T-cell (primary cell): ENCODE measurements around the gene PLXDC1. TPM values are rescaled to one million over a fixed set of nuclear protein-coding genes. Genes with fewer than 3 reads are reported as not detected.
A peak's percentile ranks its signal among the peaks of the same experiment; 100 is the strongest.
"Not testable (repeated sequence)": the region's sequence is repeated elsewhere in the genome, so short reads cannot be mapped to it uniquely, and the experiment has no call there.

Source experiments
- ATAC-seq, 4 experiments: fragments of 200-7000 bp in 3 of 4; fragments of 150-1000 bp in 1 of 4; cut with Tn5 transposase; replicated peaks in 1 of 4; 1 replicate in 3 of 4; 2 replicates in 1 of 4; pipeline ENCODE4 v1.10.0; 2021; ENCODE audit warnings: moderate library complexity in 3 of 4, mild to moderate bottlenecking in 2 of 4, moderate number of reproducible peaks in 1 of 4
- CTCF ChIA-PET, 2 donors: fragments of 300-600 bp; sonication (Branson Sonifier 250); formaldehyde crosslinking; loops; one replicate each; lab custom pipeline; 2022; ENCODE audit warnings: antibody characterized with exemption in 2 of 2; lab: Charles Lee
- POLR2A ChIA-PET, 2 donors: fragments of 300-600 bp; sonication (Branson Sonifier 250); formaldehyde crosslinking; loops; one replicate each; lab custom pipeline; 2022; ENCODE audit warnings: antibody characterized with exemption in 2 of 2; lab: Charles Lee
- DNase-seq, 35 experiments: peaks; one replicate each; pipeline versions ENCODE4 v3.0.0 to v3.0.0-alpha.2; 2013 to 2023
- H3K27ac ChIP-seq: one replicate; pipeline ENCODE4 v1.5.1; 2013; ENCODE audit warnings: low read length
- H3K27me3 ChIP-seq, 2 experiments: replicated peaks in 1 of 2; 1 replicate in 1 of 2; 2 replicates in 1 of 2; pipeline versions ENCODE4 v1.6.1 to v1.7.0; 2013; ENCODE audit warnings: low read length in 1 of 2, mixed read lengths in 1 of 2; ENCODE audit not compliant: control insufficient read depth in 2 of 2, insufficient read depth in 2 of 2; ENCODE audit errors: extremely low read depth in 1 of 2
- H3K36me3 ChIP-seq, 2 donors: 1 replicate in 1 of 2; 2 replicates in 1 of 2; pipeline versions ENCODE4 v1.6.1 to v1.7.0; 2013; ENCODE audit warnings: low read length in 1 of 2; ENCODE audit not compliant: control insufficient read depth in 2 of 2, insufficient read depth in 1 of 2; ENCODE audit errors: extremely low read depth in 1 of 2
- H3K4me1 ChIP-seq, 2 experiments: 1 replicate in 1 of 2; 2 replicates in 1 of 2; pipeline versions ENCODE4 v1.6.1 to v1.7.0; 2013; ENCODE audit warnings: low read length in 2 of 2, mixed read lengths in 1 of 2; ENCODE audit not compliant: insufficient read depth in 2 of 2, control insufficient read depth in 1 of 2; ENCODE audit errors: extremely low read depth in 1 of 2
- H3K4me3 ChIP-seq, 2 donors: 1 replicate in 1 of 2; 2 replicates in 1 of 2; pipeline versions ENCODE4 v1.5.1 to v1.7.0; 2013; ENCODE audit warnings: mild to moderate bottlenecking in 2 of 2, low read length in 1 of 2, moderate library complexity in 1 of 2; ENCODE audit not compliant: control insufficient read depth in 1 of 2; ENCODE audit errors: extremely low read depth in 1 of 2
- H3K9me3 ChIP-seq: 2 replicates; pipeline ENCODE4 v1.7.0; 2013
- H3K27ac Mint-ChIP-seq, 2 donors: one replicate each; pipeline ENCODE4 v1.8.0; 2020 to 2021; ENCODE audit warnings: mild to moderate bottlenecking in 2 of 2, mixed read lengths in 2 of 2
- H3K27me3 Mint-ChIP-seq, 2 donors: one replicate each; pipeline ENCODE4 v1.8.0; 2021 to 2022; ENCODE audit warnings: mixed read lengths in 2 of 2
- H3K36me3 Mint-ChIP-seq: one replicate; pipeline ENCODE4 v1.8.0; 2021; ENCODE audit warnings: mixed read lengths
- H3K4me1 Mint-ChIP-seq, 3 donors: one replicate each; pipeline ENCODE4 v1.8.0; 2020 to 2022; ENCODE audit warnings: mixed read lengths in 3 of 3, mild to moderate bottlenecking in 1 of 3
- H3K4me3 Mint-ChIP-seq, 3 donors: one replicate each; pipeline ENCODE4 v1.8.0; 2020 to 2022; ENCODE audit warnings: mild to moderate bottlenecking in 3 of 3, mixed read lengths in 3 of 3, moderate library complexity in 3 of 3
- H3K9me3 Mint-ChIP-seq, 3 donors: one replicate each; pipeline ENCODE4 v1.8.0; 2020 to 2022; ENCODE audit warnings: mixed read lengths in 3 of 3
- WGBS: methylation state at CpG from one replicate; pipeline ENCODE4 v1.1.5; 2013; ENCODE audit warnings: missing lambda C conversion rate; ENCODE audit not compliant: insufficient coverage; 5-methylcytosine and 5-hydroxymethylcytosine counted together
- total RNA-seq, 35 experiments: library from RNA in 6 of 35; stranded (reverse) in 6 of 35; fragments of 120-200 nt in 1 of 35; gene quantifications; one replicate each; pipeline versions ENCODE4 v1.2.1 to v1.2.4 and lab custom pipeline; 2013 to 2026

The PLXDC1 gene
- total RNA-seq, 5 donors from 2014 or later (not counting 1 experiment from before 2014, with no cell fraction given), result 6.3 to 74.9 (median 13.9) TPM

DNA sequence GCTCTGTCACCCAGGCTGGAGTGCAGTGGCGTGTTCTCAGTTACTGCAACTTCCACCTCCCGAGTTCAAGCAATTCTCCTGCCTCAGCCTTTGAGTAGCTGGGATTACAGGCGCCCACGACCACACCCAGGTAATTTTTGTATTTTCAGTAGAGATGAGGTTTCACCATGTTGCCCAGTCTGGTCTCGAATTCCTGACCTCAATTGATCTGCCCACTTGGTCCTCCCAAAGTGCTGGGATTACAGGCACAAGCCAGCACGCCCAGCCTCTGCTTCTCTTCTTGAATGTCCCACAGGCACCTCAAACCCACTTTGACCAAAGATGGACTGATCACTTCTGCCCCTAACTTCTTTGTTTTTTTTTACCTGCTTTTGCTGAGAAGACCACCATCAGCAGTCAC is 19.1 kb upstream of the PLXDC1 start:
- CTCF ChIA-PET, result interaction anchor here (0.7 kb wide), 2 partner anchors 10 to 74 kb away, joined by 4 read pairs; no protein-coding TSS in a partner anchor

GRCh38 chr17:39170109-39170508 is 18.7 kb upstream of the PLXDC1 start:
- H3K27me3 Mint-ChIP-seq, result peaks cover 18 to 25% of the 10 kb centered on the region in 2 donors
- POLR2A ChIA-PET, result interaction anchor here (0.5 to 0.7 kb wide), 2 partner anchors 9 to 188 kb away, joined by 10 to 11 read pairs; no protein-coding TSS in a partner anchor
- CTCF ChIA-PET, result interaction anchor here (0.7 kb wide), 3 partner anchors 9 to 104 kb away, joined by 3 to 4 read pairs (median 4); no protein-coding TSS in a partner anchor
- WGBS, result 60% methylated on average over 1 of the region's 4 CpGs
- H3K4me1 Mint-ChIP-seq, result peaks cover 30 to 42% (median 31%) of the 10 kb centered on the region in 3 donors
- Histone ChIP-seq H3K4me3 (no peak overlapping the region), H3K36me3 (peaks cover 0 to under 1% of the 10 kb centered on the region in 2 donors), H3K9me3 (no peaks in the 10 kb centered on the region), H3K4me1 (peaks cover 5 to 52% of the 10 kb centered on the region in 2 experiments), H3K27ac (no peak overlapping the region), H3K27me3 (peaks cover 0 to 28% of the 10 kb centered on the region in 2 experiments)
- ATAC-seq (no peak), DNase-seq (no peak)
- H3K36me3 Mint-ChIP-seq, result no peaks in the 10 kb centered on the region
- H3K27ac Mint-ChIP-seq, result no peak overlapping the region
- H3K4me3 Mint-ChIP-seq, result no peak overlapping the region
- H3K9me3 Mint-ChIP-seq, result no peaks in the 10 kb centered on the region

More for the DNA sequence above, 19.1 kb upstream of the PLXDC1 start:
- Mint-ChIP-seq H3K27me3 (peaks cover 18 to 23% of the 10 kb centered on the region in 2 donors), H3K36me3 (no peaks in the 10 kb centered on the region), H3K9me3 (no peaks in the 10 kb centered on the region), H3K27ac (no peak overlapping the region), H3K4me1 (peaks cover 30 to 41% (median 30%) of the 10 kb centered on the region in 3 donors), H3K4me3 (no peak overlapping the region)
- no peak for DNase-seq
- H3K4me1 ChIP-seq, result peaks cover 2 to 49% of the 10 kb centered on the region in 2 experiments
- no peaks in the 10 kb centered on the region for H3K9me3 ChIP-seq
- POLR2A ChIA-PET, result interaction anchor here (0.6 to 0.7 kb wide), 2 partner anchors 8 to 219 kb away, joined by 10 to 17 read pairs; no protein-coding TSS in a partner anchor
- WGBS, result 69% methylated on average over 2 of the region's 6 CpGs
- peaks cover 0 to 3% of the 10 kb centered on the region in 2 donors for H3K36me3 ChIP-seq
- no peak overlapping the region for H3K27ac ChIP-seq
- no peak for ATAC-seq
- no peak overlapping the region for H3K4me3 ChIP-seq
- peaks cover 0 to 24% of the 10 kb centered on the region in 2 experiments for H3K27me3 ChIP-seq

DNA sequence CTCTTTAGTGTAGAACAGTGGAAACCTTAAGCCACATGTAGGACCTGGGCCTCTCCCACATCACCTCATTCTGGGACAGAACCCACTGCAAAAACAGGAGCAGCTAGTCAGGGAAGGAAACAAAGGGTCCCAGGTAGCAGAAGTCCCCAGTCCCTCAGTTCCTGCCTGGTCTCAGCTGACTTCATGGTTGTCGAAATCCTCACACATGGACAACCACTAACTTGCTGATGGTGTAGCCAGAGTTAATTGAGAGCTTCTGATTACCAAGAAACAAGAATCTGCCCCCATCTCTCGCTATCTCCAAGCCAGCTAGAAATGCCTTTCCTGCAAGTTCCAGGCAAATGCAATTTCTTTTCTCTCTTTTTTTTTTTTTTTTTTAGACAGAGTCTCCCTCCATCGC is 18.1 kb upstream of the PLXDC1 start:
- H3K4me3 Mint-ChIP-seq, result no peak overlapping the region
- DNase-seq (no peak), ATAC-seq (no peak)
- ChIA-PET CTCF (interaction anchor here (0.6 to 4.0 kb wide), 3 partner anchors 16 to 103 kb away, joined by 3 to 14 read pairs (median 4); no protein-coding TSS in a partner anchor), POLR2A (interaction anchor here (0.5 to 0.8 kb wide), 2 partner anchors 187 to 319 kb away, joined by 8 to 11 read pairs; no protein-coding TSS in a partner anchor)
- peaks cover 22 to 30% of the 10 kb centered on the region in 2 donors for H3K27me3 Mint-ChIP-seq
- Histone ChIP-seq H3K4me3 (no peak overlapping the region), H3K36me3 (no peaks in the 10 kb centered on the region), H3K4me1 (peaks cover 5 to 52% of the 10 kb centered on the region in 2 experiments), H3K27me3 (peaks cover 0 to 34% of the 10 kb centered on the region in 2 experiments), H3K27ac (no peak overlapping the region), H3K9me3 (no peaks in the 10 kb centered on the region)
- H3K4me1 Mint-ChIP-seq, result peaks cover 32 to 45% (median 36%) of the 10 kb centered on the region in 3 donors
- H3K27ac Mint-ChIP-seq, result no peak overlapping the region
- H3K36me3 Mint-ChIP-seq, result no peaks in the 10 kb centered on the region
- WGBS, result 100% methylated on average over 1 of the region's 3 CpGs
- no peaks in the 10 kb centered on the region for H3K9me3 Mint-ChIP-seq

DNA sequence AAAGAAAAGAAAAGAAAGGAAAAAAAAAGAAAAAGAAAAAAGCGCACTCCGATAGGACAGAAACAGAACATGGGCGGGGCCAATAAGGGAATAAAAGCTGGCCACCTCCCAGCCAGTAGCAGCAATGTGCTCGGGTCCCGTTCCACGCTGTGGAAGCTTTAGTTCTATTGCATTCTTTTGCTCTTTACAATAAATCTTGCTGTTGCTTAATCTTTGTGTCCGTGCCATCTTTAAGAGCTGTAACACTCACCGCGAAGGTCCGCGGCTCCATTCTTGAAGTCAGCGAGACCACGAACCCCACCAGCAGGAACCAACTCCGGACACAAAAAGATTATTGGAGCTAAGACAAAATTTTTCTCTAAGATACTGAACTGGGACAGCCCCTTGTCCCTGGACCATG is 17.7 kb upstream of the PLXDC1 start:
- H3K27me3 ChIP-seq, result peaks cover 0 to 35% of the 10 kb centered on the region in 2 experiments
- no peak overlapping the region for H3K27ac ChIP-seq
- no peak for DNase-seq
- Mint-ChIP-seq H3K4me1 (peaks cover 34 to 47% (median 41%) of the 10 kb centered on the region in 3 donors), H3K4me3 (no peak overlapping the region), H3K27ac (no peak overlapping the region), H3K27me3 (peaks cover 23 to 32% of the 10 kb centered on the region in 2 donors), H3K9me3 (no peaks in the 10 kb centered on the region), H3K36me3 (no peaks in the 10 kb centered on the region)
- ChIA-PET POLR2A (interaction anchor here (0.6 to 0.8 kb wide), 2 partner anchors 319 to 735 kb away, joined by 5 to 8 read pairs; no protein-coding TSS in a partner anchor), CTCF (interaction anchor here (0.6 to 4.0 kb wide), 3 partner anchors 15 to 251 kb away, joined by 4 to 14 read pairs (median 5); no protein-coding TSS in a partner anchor)
- 90% methylated on average over 11 of the region's 14 CpGs for WGBS
- no peaks in the 10 kb centered on the region for H3K36me3 ChIP-seq
- no peak for ATAC-seq
- peaks cover 5 to 54% of the 10 kb centered on the region in 2 experiments for H3K4me1 ChIP-seq
- H3K9me3 ChIP-seq, result no peaks in the 10 kb centered on the region
- no peak overlapping the region for H3K4me3 ChIP-seq

DNA sequence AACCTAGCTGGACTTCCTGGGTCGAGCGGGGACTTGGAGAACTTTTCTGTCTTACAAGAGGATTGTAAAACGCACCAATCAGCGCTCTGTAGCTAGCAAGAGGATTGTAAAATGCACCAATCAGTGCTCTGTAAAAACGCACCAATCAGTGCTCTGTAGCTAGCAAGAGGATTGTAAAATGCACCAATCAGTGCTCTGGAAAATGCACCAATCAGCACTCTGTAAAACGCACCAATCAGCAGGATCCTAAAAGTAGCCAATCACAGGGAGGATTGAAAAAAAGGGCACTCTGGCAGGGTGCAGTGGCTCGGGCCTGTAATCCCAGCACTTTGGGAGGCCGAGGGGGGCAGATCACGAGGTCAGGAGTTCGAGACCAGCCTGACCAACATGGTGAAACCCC is 17.1 kb upstream of the PLXDC1 start:
- peaks cover 23 to 35% of the 10 kb centered on the region in 2 donors for H3K27me3 Mint-ChIP-seq
- not testable (repeated sequence) for DNase-seq, ATAC-seq, H3K36me3 Mint-ChIP-seq, H3K27ac Mint-ChIP-seq, H3K36me3 ChIP-seq, H3K4me3 Mint-ChIP-seq, H3K9me3 ChIP-seq, H3K27ac ChIP-seq, H3K4me3 ChIP-seq, H3K9me3 Mint-ChIP-seq
- POLR2A ChIA-PET, result interaction anchor here (0.6 to 0.7 kb wide), 2 partner anchors 374 to 736 kb away, joined by 5 to 7 read pairs; no protein-coding TSS in a partner anchor
- no CpG with 5 or more reads among the region's 10 CpGs for WGBS
- peaks cover 5 to 54% of the 10 kb centered on the region in 2 experiments for H3K4me1 ChIP-seq
- CTCF ChIA-PET, result interaction anchor here (0.6 to 4.0 kb wide), 5 partner anchors 15 to 251 kb away, joined by 3 to 14 read pairs (median 5); partner anchors contain the start of gene FBXO47 (in 1 of the 2)
- peaks cover 32 to 47% (median 40%) of the 10 kb centered on the region in 3 donors for H3K4me1 Mint-ChIP-seq
- peaks cover 0 to 35% of the 10 kb centered on the region in 2 experiments for H3K27me3 ChIP-seq

DNA sequence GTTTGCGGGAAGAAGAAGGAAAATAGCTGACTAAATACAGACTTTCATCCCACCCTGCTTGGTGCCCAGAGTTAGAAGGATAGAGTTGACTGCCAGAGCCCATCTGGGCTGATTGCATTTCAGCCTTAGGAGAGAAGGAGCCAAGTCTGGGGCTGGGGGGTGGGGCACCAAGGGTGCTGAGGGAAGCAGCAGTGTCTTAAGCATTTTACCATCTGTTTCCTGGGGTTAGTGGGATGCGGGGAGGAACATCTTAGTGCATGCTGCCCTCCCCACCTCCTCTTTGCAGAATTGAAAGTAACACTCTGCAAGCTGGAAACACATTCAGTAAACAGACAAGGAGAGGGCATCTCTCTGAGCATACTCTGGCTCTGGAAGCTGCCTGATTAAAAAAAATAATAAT is 16.0 kb upstream of the PLXDC1 start:
- Mint-ChIP-seq H3K4me1 (peaks cover 23 to 38% (median 30%) of the 10 kb centered on the region in 3 donors), H3K9me3 (no peaks in the 10 kb centered on the region), H3K27ac (no peak overlapping the region), H3K4me3 (peak overlapping the region in 1 of 3 donors; percentile 54), H3K27me3 (peaks cover 23 to 35% of the 10 kb centered on the region in 2 donors), H3K36me3 (no peaks in the 10 kb centered on the region)
- Histone ChIP-seq H3K27ac (no peak overlapping the region), H3K27me3 (peaks cover 0 to 43% of the 10 kb centered on the region in 2 experiments), H3K4me3 (no peak overlapping the region), H3K9me3 (no peaks in the 10 kb centered on the region), H3K36me3 (no peaks in the 10 kb centered on the region), H3K4me1 (peaks cover 5 to 44% of the 10 kb centered on the region in 2 experiments)
- ChIA-PET CTCF (interaction anchor here (0.6 to 4.0 kb wide), 6 partner anchors 14 to 382 kb away, joined by 3 to 14 read pairs (median 4); no protein-coding TSS in a partner anchor), POLR2A (interaction anchor here (0.6 to 0.7 kb wide), 2 partner anchors 9 to 414 kb away, joined by 3 to 5 read pairs; no protein-coding TSS in a partner anchor)
- peak in 1 of 35 experiments; percentile 33 for DNase-seq
- WGBS, result no CpG with 5 or more reads among the region's 2 CpGs
- no peak for ATAC-seq
